GM20000 (cell line): ENCODE data around the gene FANK1.

Experiments
- DNase-seq: peaks from one replicate; pipeline ENCODE4 v3.0.0; 2012; ENCODE audit warnings: low spot score
- TF ChIP-seq, protein P1 (sequence below): IDR thresholded peaks from 2 replicates; pipeline ENCODE4 v1.5.1; 2012; ENCODE audit warnings: mild to moderate bottlenecking, control low read depth; ENCODE audit errors: extremely low read depth, missing control alignments

Gene FANK1

DNA sequence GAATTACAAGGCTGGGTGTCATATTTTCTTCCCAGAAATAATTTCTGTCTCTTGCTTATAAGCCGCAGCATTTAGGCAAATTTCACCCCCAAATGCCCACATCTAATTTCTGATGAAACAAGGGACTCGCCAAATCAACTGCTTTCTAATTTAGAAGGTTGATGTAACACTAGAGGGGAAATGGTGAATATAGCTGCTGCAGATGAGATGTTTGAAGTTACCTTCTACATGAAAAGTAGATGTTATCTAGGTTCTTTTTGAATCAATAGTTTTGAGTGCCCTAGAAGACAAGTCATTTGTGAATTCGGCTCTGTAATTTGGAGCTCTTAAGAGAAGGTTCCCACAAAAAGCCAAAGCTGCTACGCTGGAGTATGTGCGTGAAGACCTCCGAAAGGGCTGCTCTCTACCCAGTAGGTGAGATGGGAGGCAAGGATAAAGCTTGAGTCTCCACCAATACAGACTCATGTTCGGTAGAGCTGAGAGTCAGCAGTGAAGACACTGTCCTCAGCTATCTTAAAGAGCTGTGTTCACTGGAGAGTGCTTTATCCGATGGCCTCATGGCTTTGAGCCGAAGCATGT lies 99.5 kb downstream of the FANK1 start:
- TF ChIP-seq, protein P1, sequence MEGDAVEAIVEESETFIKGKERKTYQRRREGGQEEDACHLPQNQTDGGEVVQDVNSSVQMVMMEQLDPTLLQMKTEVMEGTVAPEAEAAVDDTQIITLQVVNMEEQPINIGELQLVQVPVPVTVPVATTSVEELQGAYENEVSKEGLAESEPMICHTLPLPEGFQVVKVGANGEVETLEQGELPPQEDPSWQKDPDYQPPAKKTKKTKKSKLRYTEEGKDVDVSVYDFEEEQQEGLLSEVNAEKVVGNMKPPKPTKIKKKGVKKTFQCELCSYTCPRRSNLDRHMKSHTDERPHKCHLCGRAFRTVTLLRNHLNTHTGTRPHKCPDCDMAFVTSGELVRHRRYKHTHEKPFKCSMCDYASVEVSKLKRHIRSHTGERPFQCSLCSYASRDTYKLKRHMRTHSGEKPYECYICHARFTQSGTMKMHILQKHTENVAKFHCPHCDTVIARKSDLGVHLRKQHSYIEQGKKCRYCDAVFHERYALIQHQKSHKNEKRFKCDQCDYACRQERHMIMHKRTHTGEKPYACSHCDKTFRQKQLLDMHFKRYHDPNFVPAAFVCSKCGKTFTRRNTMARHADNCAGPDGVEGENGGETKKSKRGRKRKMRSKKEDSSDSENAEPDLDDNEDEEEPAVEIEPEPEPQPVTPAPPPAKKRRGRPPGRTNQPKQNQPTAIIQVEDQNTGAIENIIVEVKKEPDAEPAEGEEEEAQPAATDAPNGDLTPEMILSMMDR, result no peak
- DNase-seq, result no peak

DNA sequence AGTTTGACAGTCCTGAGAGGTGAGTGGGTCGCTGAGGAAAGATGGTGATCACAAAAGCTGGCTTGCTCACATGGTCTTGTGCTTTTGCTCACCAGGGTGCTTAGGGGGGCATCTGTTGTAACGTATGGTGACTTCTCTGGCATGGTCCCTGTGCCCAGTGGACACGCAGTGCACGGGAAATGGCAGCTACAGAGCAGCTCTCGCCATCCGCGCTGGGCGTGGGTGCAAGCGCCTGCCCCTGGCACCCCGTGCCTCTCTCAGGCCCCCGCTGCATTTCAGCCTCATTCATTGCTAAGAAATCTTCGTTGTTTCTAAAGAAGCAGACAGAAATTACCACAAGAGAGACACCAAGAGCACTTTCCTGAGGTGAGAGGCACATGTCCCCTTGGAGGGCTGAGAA lies 101.2 kb downstream of the FANK1 start:
- TF ChIP-seq, protein P1, result no peak
- no peak for DNase-seq

DNA sequence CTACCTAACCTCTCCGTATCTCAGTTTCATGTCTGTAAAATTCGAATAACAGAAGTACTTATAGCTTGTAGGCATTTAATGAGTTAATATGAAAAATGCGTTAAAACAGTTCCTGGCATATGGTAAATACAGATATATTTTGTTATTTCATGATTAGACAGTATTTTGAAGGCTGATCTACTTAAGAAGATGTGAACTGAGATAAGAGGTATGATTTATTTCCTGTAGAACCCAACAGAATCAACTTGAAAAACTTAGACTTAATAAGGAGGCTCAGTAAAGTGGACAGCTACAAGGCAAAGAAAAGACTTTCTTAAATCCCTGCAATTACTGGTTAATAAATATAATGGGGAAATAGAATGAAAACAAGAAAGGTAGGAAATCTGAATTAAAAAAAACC lies 103.3 kb downstream of the FANK1 start:
- DNase-seq, result no peak
- TF ChIP-seq, protein P1, result no peak

DNA sequence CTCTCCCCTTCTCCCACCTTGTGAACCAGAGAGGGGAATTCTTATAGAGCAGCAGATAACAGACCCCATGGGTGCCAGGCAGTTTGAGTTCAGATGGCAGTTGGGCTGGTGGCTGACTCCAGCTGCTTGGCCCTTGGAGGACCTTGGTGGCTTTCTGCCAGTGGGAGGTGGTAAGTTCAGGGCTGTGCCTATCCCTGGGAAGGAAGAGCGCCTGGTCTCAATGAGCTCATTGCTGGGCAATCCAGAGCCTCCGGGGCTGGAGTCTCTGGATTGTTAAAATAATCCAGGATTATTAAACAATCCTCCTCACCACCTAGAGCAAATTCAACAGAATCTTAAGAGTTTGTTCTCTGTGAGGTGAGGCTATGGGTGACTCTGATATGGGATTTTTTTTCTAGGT lies 105.2 kb downstream of the FANK1 start:
- DNase-seq, result no peak
- TF ChIP-seq, protein P1, result no peak

DNA sequence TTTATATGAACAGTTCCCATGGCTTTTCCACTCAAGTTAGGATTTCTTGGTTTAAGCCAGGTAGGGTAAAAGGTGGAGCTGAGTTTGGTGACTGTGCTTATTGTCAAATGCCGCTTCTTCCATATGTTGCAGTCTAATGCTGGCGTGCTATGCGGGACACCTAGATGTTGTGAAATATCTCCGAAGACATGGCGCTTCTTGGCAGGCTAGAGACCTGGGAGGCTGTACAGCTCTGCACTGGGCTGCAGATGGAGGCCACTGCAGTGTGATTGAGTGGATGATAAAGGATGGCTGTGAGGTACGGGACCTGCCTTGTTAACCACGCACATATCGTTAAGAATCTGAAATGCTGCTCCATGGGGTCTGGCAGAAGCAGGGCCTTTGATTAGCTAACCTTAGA lies 108.4 kb downstream of the FANK1 start:
- TF ChIP-seq, protein P1, result no peak
- DNase-seq, result no peak

DNA sequence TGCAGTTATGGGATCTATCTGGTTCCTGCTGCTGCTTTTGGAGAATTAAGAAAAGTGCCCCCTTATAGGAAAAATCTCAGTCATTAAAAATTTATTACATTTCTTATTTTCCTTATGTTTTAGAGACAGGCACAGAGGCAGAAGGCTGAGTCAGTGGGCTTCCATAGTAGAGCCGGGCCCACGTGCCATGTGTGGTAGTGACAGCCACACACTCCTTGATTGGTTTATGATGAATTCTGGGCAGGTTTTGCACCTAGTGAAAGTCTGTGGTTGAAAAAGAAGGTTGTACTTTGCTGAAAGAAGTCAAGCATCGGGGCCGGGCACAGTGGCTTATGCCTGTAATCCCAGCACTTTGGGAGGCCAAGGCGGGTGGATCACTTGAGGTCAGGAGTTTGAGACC lies 109.9 kb downstream of the FANK1 start:
- TF ChIP-seq, protein P1, result no peak
- DNase-seq, result no peak

DNA sequence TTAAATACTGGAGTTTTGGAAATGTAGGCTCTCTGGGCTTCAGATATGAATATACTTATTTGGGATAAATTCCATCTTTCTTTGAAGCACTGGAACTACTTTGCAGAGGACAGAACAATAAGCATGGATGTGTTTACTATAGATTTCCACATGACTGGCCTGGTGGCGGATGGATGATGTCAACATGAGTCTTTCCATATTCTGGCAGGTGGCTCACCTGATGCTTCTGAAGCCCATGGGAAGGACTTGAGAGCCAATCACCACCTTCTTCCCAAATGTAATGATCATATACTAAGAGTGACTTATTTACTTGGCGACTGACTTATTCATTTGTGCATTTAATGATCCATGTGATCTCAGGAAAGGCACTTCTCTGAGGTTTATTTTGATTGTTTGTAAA lies 110.5 kb downstream of the FANK1 start:
- DNase-seq, result no peak
- TF ChIP-seq, protein P1, result no peak
